HG02840 (cell line): ENCODE data around the gene GFOD1.

Source experiments
- ATAC-seq: cut with Tn5 transposase; IDR thresholded peaks from one replicate; pipeline ENCODE4 v1.9.1; 2021; ENCODE audit warnings: mild to moderate bottlenecking, moderate library complexity, moderate number of reproducible peaks; ENCODE audit not compliant: unreplicated experiment, low FRiP score

The GFOD1 gene

GRCh38 chr6:13488015-13488895 lies 855 bp upstream of the GFOD1 start:
- ATAC-seq, result no peak

GRCh38 chr6:13486679-13487121 lies 700 bp downstream of the GFOD1 start:
- peak; percentile 35 for ATAC-seq

- no peak for ATAC-seq
These were observed 1.4 kb downstream of the GFOD1 start for GRCh38 chr6:13485923-13486562.

GRCh38 chr6:13485303-13485702 lies 2.1 kb downstream of the GFOD1 start:
- no peak for ATAC-seq

- ATAC-seq, result no peak
These were observed 2.6 kb downstream of the GFOD1 start for GRCh38 chr6:13484827-13485226.

GRCh38 chr6:13484138-13484708 lies 3.2 kb downstream of the GFOD1 start:
- ATAC-seq, result no peak

GRCh38 chr6:13480631-13481501 lies 6.5 kb downstream of the GFOD1 start:
- ATAC-seq, result no peak

- no peak for ATAC-seq
These were observed 7.4 kb downstream of the GFOD1 start for GRCh38 chr6:13479971-13480434.

- ATAC-seq, result no peak
These were observed 8.1 kb downstream of the GFOD1 start for GRCh38 chr6:13479206-13479800.

- ATAC-seq, result peak; percentile 49
These were observed 8.9 kb downstream of the GFOD1 start for GRCh38 chr6:13478525-13478966.

- no peak for ATAC-seq
These were observed 12.6 kb downstream of the GFOD1 start for GRCh38 chr6:13474787-13475186.

GRCh38 chr6:13474360-13474759 lies 13.0 kb downstream of the GFOD1 start:
- ATAC-seq, result no peak

GRCh38 chr6:13473768-13474165 lies 13.6 kb downstream of the GFOD1 start:
- no peak for ATAC-seq

- ATAC-seq, result no peak
These were observed 14.2 kb downstream of the GFOD1 start for GRCh38 chr6:13472976-13473767.

- ATAC-seq, result no peak
These were observed 15.3 kb downstream of the GFOD1 start for GRCh38 chr6:13472099-13472498.

GRCh38 chr6:13471184-13471583 lies 16.2 kb downstream of the GFOD1 start:
- ATAC-seq, result no peak

GRCh38 chr6:13470238-13471140 lies 16.9 kb downstream of the GFOD1 start:
- no peak for ATAC-seq

- ATAC-seq, result no peak
These were observed 17.7 kb downstream of the GFOD1 start for GRCh38 chr6:13469693-13470092.
